ENCODE data around the gene KCNH3. TPM values are rescaled to one million over a fixed set of nuclear protein-coding genes. Genes with fewer than 3 reads are reported as not detected.
A peak's percentile ranks its signal among the peaks of the same experiment; 100 is the strongest.

KCNH3 gene
- total RNA-seq, 1 donor from 2014 or later: 4.3 TPM

DNA sequence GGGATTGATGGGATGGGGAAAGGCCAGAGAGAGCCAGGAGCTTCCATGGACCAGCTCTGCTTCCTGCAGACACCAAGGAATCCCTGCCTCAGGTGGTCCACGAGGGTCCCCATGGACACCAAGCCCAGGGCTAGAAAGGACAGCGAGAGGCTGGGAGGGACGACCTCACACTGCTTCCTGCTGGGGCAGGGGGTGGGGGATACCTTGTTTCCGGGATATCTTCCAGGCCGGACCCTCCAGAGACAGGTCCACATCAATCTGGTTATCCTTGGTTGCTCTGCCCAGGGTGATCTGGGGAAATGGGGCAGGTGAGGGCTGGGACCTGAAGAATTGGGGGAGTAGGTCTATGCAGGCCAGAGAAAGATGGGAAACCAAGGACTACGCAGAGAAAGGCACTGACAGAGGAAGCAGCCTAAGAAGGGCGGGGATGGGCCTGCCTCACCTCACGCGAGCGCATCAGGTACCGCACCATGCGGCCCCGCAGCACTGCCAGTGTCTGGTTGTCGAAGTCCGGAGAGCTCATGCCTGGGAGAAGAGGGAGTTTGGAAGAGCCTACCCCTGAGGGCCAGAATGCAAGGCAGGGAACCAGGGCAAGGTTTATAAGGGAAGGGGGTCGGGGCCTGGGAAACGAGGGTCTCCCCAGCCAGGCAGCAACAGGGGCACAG, 20.3 kb downstream of the KCNH3 start:
- DNase-seq (ENCODE audit: low read depth): no peak

DNA sequence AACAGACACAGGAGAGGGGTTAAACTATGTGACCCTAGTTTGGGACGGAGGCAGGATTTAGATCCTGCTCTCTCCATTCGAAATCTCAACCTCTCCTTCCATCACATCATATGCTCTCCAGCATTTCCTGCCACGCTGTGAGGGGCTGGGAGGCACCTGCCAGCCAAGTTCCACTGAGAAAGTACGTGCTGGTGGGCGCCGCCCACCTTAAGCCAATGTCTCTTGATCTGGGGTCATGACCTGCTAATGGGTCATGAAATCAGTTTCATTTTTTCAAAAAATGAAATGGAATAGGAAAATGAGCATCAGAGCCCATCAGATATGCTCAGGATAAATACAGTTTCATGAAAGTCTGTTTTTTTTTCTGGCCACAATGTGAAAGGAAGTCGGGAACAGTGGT, 21.9 kb downstream of the KCNH3 start:
- DNase-seq (ENCODE audit: low read depth): no peak

DNA sequence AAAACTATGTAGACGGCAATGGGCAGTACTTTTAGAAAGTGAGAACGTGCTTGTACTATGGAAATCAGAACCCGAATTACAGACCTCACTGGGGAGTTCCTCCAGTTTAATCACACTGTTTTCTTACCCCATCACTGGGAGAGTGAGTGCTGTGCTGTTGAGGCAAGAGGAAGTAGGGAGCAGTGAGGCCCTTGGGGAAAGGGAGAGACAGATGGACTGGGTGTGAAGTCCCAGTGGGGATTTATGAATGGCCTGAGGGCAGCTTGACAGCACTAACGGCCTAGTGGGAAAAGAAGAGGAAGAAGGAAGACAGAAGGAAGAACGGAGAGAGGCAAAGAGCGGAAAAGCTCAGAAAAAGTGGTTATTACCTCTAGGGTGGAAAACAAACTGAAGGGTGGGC, 23.4 kb downstream of the KCNH3 start:
- DNase-seq (ENCODE audit: low read depth): no peak

- no peak for DNase-seq (ENCODE audit: low read depth)
Measured at GRCh38 chr12:49562831-49563230, 24.0 kb downstream of the KCNH3 start.

DNA sequence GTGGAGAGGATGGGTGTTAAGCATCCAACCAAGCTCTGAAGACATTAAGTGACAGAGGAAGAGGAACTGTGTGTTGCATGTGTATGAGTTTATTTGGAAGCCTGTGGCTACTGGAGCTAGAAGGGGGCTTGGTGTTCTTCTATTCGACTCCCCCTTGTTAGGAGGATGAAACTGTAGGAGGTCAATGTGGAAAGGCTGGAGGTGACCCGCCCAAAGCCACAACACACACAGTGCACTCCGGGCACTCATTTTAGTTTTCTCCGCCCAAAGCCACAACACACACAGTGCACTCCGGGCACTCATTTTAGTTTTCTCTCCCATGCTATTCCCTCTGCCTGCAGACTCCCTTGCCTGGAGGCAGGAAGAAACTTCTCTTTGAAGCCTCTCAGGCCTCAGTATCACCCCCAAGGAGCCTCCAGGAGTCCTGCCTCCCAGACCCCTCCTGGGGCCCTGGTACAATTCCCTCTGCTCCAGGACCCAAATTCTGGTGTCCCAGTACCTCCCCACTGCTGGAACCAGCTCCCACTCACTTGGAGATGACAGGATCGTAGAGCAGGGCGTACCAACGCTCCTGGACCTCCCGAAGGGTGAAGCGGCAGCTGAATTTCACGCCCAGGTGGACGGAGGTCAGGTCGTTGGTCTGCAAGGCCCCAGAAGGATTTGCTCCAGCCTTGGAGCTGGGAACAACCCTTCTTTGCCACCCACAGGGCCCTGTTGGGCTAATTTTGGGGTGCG, 25.3 kb downstream of the KCNH3 start:
- DNase-seq (ENCODE audit: low read depth): no peak

DNA sequence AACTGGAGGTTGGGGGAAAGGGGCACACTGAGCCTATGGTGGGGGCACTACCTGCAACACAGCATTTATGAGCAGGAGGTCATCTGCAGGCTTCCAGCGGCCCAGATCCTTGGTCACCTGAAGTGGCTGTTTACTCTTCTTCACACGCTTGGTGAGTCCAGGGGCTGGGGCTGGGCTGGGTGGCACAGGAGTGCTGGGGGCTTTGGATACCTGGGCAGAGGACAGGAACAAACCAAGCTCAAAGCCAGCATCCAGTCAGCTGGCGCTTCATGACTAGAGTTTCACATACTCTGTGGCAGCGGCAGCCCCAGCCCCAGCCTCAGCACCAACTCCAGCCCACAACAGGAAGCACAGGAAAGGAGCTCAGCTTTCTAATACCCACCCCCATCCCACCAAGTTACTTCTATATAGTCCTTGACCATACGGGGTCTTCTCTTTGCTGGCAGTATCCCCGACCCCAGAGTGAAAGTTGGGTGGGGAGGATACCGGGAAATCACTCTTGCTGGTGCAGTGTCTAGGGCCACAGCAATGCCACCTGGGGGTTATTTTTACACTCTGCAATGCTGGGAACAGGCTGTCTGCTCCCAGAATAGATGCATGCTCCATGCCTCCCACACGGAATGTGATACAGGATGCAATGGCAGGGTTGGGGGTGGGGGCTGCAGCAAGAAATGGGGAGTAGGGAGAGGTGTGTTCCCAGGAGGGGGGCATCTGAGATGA, 26.0 kb downstream of the KCNH3 start:
- DNase-seq (ENCODE audit: low read depth): no peak

DNA sequence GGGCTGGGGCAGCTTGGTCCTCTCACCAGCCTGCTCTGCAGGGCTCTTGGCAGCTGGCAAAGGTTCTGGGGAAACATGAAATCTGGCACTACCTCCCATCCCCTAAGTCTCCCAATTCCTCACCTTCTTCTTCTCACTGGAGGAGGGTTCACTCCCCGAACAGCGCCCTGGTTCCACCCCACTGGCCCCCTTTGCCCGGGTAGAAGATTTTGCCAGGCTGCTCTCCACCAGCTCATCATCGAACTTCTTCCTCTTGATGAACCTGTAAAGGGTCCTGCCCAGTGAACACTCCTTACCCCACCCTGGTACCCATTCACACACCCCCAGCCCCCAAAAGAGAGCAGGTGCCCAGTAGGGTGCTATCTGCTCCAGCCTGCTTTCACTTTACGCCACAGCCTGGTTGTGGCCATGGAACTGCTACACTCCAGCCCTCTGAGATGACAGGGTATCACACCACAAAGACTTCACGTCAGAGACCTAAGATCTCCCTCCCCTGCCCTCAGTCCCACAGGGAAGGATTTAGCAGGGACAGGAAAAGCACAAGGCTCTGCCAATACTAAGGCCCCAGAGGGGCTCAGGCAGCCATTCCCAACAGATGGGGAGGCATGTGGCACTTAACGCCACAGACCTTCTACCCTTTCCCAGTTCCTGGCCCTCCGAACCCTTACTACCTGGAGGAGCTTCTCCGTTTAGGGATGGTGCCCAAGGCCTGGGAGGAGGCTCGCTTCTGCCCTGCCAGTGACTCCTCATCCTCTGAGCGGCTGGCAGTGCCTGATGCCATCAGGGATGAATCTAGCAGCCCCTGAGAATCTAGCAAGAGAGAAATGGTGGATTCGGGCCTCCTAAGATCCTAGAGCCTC, 26.8 kb downstream of the KCNH3 start:
- no peak for DNase-seq (ENCODE audit: low read depth)

DNA sequence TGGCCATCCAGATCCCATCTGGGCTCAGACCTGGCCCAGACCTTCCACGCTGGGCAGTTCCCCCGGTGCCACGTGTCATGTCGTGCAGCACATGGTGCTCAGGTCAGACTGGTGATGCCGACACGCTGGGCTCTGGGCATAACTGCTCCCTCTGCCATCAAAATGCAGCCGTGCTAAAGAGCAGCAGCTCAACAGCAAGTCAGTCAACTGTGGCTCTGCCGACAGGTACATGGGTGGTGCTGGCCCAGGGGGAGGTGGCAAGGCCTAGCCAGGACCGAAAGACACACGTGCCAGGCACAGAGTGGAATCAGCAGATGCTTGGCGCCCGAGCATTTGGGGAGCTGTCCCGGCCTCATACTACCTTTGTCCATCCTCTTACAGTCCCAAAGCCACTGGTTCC, 27.5 kb downstream of the KCNH3 start:
- no peak for DNase-seq (ENCODE audit: low read depth)

DNA sequence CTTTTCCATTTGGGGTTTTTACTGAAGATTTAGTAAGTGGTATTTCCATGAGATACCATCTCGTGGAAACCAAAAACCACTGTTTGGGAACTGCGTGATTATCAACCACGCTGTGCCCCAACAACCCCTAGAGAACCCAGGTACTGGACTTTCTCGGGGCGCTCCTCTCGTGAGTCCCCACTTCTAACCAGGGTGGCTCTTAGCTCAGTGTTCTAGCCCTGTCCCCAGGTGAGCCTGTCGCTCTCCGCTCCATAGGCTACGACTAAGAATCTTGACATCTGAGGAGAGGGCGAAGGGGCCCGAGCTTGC, 28.4 kb downstream of the KCNH3 start:
- DNase-seq (ENCODE audit: low read depth): no peak

DNA sequence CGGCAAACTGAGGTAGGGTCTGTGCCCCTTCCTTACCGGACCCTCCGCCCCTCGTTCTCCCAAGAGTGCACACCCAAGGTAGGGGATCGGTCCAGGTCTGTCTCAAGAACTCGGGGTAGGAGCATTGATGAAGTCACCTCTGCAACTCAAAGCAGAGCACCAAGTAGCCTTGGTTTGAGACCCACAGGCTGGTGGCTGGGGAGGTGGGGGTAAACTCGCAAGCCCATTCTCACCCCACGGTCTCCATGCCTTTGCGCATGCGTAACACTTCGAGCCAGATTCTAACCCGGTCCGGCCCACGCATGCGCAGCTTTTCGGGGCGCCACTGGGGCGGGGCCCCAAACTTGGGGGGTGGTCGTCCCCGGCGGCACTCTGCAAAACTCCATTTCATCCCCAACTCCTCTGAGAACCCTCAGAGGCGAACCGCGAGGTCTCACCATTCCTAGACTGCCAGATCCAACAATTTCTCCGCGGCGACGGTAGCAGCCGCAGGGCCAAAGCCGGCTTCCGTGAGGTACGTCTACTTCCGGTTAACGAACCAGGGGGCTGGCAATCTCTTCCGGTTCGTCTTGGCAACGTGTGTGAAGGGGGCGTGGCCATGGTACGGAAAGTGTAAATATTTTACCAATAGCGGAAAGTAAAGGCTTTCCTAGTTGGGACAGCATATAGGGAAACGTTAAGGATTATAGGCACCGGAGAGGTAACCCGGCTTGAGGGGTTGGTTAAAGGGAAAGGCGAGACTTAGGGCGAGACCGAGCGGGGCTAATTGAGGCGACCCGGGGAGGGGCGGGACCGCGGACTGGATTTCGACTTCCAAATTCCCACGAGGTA, 29.0 kb downstream of the KCNH3 start, which contains the start of gene MCRS1:
Gene MCRS1, minus strand, starts transcription at position 532 of the 831 bp plus-strand sequence. CDS start 1,411 bp downstream, outside the sequence.
- DNase-seq (ENCODE audit: low read depth): peak; percentile 90

DNA sequence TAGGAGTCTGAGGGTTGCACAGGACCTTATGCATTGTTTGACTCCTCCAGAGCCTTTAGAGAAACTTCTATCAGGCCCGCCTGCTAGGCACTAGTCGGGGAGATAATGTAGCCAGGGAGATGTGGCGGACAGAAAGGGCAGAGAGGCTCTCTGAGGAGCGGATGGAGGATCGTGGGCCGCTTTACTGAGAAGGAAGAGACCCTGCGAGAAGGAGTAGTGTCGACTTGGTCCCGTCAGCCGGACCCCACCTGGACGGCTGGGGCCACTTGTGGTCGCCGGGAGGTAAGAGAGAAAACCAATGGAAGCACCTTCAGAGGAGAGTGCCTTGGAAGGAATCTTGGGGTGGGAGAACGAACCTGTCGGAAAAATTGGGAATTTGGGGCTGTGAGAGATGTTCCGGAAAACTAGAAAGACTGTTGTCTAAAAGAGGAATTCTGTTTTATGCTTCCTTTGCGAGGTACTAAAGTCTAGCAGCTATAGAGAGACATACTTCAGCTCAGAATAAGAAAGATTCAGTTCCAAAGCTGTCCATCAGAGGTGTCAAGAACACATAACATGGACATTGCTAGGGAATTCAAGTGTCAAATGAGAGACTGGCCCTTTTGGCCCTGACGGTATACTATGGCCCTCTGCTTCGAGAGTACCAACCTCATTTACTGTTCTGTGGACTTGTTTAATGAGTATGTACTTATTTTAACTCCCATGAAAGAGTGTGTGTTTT, 29.8 kb downstream of the KCNH3 start:
- DNase-seq (ENCODE audit: low read depth): peak; percentile 26

GRCh38 chr12:49577589-49578315, 38.9 kb downstream of the KCNH3 start:
- no peak for DNase-seq (ENCODE audit: low read depth)

GRCh38 chr12:49578471-49579112, 39.8 kb downstream of the KCNH3 start:
- no peak for DNase-seq (ENCODE audit: low read depth)

DNA sequence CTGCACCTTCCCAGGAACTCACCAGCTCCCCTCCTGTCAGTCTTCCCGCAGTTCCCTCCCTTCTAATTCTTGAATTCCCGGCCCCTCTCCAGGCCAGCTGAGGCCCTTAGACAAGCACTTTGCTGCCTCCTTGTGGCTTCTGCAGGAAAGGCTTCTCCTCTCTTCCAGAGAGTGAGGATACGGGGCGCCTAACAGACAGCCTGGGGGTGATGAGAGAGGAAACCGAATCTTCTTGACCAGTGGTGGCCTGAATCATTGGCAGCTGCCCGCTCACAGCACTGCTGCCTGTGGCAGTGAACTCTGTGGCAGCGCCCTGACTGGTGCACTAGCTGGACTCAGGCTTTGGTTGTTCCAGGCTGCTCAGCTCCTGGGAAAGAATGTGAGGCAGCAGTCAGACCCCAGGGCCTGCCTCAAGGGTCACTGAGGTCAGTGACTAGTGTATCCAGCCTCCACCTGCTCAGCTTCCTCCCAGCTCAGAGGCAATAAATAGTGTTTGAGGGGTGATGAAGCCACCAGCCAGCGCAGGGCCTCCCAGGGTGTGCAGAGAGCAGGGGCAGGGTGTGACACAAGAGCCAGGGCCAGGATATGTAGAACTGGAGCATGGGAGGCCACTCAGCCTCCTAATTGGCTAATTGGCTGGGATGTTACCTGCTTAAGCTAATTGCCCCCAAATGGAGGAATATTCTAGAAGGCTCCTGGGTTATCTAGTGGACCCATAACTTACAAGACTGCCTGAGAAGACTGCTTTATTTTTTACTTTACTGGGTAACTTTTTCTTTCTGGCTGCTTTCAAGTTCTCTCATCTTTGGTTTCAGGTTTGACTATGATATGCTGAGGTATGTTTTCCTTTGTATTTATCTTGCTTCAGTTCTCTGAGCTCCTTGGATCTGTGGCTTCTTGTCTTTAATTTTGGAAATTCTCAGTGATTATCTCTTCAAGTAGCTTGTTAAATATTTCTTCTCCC, 42.0 kb downstream of the KCNH3 start:
- peak; percentile 75 for DNase-seq (ENCODE audit: low read depth)

DNA sequence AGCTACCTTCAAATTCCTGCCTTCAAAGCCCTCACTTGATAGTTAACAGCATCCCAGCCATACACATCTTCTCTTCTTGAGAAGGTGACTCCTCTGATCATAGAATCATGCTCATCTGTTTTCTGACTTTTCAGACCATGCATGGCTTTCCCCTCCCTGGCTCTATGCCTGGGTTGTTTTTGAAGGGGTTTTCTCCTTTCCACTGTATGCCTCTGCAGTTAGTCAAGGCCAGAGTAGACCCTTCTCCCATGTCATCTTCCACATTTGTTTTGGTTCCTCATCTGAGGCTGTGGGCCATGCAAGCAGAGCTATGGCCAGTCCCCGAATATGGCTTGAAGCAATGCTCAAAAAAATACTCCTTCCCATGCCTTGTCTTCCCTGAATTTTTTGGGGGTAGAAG, 43.4 kb downstream of the KCNH3 start:
- DNase-seq (ENCODE audit: low read depth): no peak

DNA sequence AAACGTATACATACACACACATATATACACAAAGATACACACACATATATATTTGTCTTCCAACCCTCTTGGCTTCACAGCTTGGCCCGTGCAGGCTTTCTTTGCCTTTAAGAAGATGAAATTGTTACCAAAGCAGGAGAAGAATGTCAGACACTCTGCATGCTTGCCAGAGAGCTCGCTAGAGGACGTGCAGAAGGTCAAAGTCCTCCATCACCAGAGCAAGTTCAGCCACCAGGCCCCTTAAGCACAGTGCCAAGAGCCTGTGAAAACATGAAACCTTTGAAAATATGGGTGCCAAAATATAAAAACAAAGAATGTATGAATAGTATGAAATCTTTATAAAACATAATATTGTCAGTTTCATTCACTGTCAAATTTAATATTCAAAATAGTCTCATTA, 44.0 kb downstream of the KCNH3 start:
- DNase-seq (ENCODE audit: low read depth): no peak

DNA sequence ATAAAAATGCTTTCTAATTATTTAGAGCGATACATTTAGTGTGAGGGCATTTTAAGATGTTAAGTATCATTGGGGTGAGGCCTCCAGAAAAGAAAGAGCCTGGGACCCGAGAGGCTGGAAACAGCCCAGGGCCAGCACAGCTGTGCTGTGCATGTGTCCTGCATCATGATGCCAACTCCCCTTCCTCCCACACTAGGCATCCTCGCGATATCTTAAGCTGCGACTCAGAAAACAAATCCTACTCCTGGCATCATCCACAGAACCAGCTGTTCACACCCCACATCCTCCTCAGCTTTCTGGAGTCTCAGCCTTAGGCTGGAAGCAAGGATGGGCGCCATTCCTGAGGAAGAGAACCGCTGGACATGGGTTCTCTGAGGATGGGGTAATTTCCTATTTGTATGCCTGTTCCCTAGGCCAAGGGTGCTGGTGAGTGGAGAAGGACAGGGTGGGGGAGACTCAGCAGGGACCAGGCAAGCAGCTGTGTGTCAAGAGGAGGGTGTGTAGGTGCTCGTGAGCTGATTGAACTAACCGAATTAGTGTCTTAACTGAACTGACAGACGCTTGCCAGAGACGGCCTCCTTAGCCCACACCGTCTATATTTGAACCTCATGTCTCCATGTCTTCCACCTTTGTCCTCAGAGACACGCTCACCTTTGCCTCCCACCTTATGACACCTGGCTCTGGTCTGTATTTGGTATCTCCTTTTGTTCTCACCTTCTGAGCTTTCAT, 44.7 kb downstream of the KCNH3 start:
- no peak for DNase-seq (ENCODE audit: low read depth)
